AG09319 (cell line): ENCODE measurements around the gene TAB2.
A peak's percentile ranks its signal among the peaks of the same experiment; 100 is the strongest.

Experiments used
- DNase-seq: peaks from one replicate; pipeline ENCODE4 v3.0.0-alpha.2; 2010; ENCODE audit warnings: low read depth; ENCODE audit errors: extremely low read depth
- TF ChIP-seq, protein P1 (sequence below): IDR thresholded peaks from 2 replicates; pipeline ENCODE4 v1.5.1; 2011; ENCODE audit warnings: low read depth, mild to moderate bottlenecking, inconsistent platforms, low read length, moderate library complexity

The TAB2 gene

DNA sequence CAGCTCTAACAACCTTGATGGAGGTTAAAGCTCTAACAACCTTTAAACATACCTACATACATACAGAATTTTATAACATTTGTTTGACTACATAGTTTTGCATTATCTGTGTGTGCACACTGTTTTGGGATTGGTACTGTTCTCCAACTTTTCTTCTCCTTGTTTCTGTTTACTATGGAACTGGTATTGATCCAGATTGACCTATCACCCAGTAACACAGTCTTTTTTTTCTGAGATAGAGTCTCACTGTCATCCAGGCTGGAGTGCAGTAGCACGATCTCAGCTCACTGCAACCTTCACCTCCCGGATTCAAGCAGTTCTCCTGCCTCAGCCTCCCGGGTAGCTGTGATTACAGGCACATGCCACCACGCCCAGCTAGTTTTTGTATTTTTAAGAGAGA is 65.9 kb downstream of the TAB2 start:
- TF ChIP-seq, protein P1, sequence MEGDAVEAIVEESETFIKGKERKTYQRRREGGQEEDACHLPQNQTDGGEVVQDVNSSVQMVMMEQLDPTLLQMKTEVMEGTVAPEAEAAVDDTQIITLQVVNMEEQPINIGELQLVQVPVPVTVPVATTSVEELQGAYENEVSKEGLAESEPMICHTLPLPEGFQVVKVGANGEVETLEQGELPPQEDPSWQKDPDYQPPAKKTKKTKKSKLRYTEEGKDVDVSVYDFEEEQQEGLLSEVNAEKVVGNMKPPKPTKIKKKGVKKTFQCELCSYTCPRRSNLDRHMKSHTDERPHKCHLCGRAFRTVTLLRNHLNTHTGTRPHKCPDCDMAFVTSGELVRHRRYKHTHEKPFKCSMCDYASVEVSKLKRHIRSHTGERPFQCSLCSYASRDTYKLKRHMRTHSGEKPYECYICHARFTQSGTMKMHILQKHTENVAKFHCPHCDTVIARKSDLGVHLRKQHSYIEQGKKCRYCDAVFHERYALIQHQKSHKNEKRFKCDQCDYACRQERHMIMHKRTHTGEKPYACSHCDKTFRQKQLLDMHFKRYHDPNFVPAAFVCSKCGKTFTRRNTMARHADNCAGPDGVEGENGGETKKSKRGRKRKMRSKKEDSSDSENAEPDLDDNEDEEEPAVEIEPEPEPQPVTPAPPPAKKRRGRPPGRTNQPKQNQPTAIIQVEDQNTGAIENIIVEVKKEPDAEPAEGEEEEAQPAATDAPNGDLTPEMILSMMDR, result no peak

DNA sequence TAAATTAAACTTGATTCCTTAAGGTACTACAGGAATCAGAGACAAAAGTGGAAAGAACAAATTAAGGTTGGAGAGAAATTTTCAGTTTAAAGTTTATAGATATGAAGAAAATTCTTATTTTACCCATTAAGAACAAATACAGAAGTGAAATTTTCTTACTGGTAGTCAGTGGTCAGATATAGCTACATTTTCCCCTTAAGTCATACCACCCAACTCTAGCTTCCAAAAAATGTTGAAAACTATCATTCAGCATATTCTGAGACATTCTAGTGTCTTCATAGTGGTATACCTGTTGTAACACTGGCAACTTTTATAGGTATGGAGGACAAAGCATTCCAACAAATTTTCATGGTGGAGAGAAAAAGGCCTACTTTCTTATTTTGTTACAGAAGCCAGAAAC is 67.0 kb downstream of the TAB2 start:
- TF ChIP-seq, protein P1, result no peak
- no peak for DNase-seq

More for the DNA sequence above, 65.9 kb downstream of the TAB2 start:
- no peak for DNase-seq

DNA sequence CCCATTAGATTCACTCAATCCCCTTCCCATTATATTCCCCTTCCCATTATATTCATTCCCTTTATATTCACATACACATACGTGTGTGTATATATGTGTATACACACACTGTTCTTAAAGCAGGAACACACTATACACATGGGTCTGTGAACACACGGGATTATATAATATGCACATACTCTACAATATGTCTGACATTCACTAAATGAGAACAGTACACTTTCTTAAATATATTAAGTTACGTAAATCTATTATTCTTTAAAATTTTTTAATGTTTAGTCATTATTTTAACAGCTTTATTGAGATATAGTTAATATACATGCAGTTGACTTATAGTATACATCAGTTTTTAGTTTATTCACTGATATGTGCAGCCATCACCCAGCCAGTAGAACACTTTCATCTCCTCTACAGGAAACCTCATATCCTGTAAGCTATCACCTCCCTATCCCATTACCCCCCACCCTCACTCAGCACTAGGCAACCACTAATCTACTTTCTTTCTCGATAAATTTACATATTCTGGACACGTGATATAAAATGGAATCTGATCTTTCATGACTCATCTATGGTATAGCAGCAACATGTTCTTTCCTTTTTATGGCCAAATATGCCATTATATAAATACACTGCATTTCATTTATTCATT is 68.6 kb downstream of the TAB2 start:
- TF ChIP-seq, protein P1, result no peak
- DNase-seq, result no peak

GRCh38 chr6:149387779-149388512 is 70.4 kb downstream of the TAB2 start:
- TF ChIP-seq, protein P1, result no peak
- no peak for DNase-seq

DNA sequence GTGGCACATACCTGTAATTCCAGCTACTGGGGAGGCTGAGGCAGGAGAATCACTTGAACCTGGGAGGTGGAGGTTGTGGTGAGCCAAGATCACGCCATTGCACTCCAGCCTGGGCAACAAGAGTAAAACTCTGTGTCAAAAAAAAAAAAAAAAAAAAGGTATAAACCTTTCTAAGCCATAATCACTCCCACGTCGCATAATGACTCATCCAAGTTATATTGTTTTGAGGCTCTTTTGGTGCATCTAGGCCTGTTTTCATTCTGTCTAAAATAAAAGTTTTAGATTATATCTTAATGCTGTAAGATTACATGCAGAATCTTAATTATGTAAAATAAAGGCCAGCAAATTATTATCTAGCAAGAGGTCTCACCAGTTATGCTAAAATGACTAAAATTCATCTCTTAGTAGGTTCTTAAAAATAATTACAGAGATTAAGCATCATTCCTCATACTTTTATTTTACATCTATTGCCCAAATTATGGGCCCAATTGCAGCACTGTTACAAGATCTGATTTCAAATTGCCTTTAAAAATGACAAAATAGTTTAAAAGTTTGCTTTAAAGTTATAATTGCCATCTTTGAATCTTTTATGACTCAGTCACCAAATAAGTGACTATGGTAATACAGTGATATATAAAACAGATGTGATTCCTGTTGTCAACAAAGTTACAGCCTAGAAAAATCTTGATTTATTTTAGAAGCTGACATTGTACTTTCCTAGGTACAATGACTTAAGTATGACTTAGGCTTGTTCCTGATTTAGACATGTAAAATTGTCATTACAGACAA is 72.2 kb downstream of the TAB2 start:
- TF ChIP-seq, protein P1, result no peak
- peak; percentile 10 for DNase-seq

- no peak for DNase-seq
- TF ChIP-seq, protein P1, result no peak
Observed at GRCh38 chr6:149392093-149392492, 74.6 kb downstream of the TAB2 start.

GRCh38 chr6:149392535-149392934 is 75.0 kb downstream of the TAB2 start:
- TF ChIP-seq, protein P1, result no peak
- DNase-seq, result no peak
